Lung (tissue), 12 donors: Measurements from ENCODE around the gene GRK4. TPM values are rescaled to one million over a fixed set of nuclear protein-coding genes. Genes with fewer than 3 reads are reported as not detected.

ENCODE experiments used
- ATAC-seq: fragments of 200-7000 bp; cut with Tn5 transposase; one replicate; pipeline ENCODE4 v1.9.1; 2020; ENCODE audit warnings: moderate number of reproducible peaks; ENCODE audit not compliant: insufficient read depth, low FRiP score
- DNase-seq, 3 donors: peaks; one replicate each; pipeline ENCODE4 v3.0.0-alpha.2; 2013 to 2017
- H3K27ac ChIP-seq, 2 donors: one replicate each; pipeline ENCODE4 v1.5.1; 2013; ENCODE audit warnings: mild to moderate bottlenecking in 2 of 2, moderate library complexity in 2 of 2, control low read depth in 1 of 2, inconsistent platforms in 1 of 2, low read depth in 1 of 2, low read length in 1 of 2
- H3K27me3 ChIP-seq, 3 donors: one replicate each; pipeline ENCODE4 v1.5.1; 2013; ENCODE audit warnings: low read length in 2 of 3; ENCODE audit not compliant: control insufficient read depth in 3 of 3, insufficient read depth in 3 of 3
- H3K36me3 ChIP-seq, 4 donors: one replicate each; pipeline ENCODE4 v1.5.1; 2013; ENCODE audit warnings: low read length in 4 of 4, mild to moderate bottlenecking in 1 of 4, moderate library complexity in 1 of 4; ENCODE audit not compliant: control insufficient read depth in 4 of 4, insufficient read depth in 4 of 4
- H3K4me1 ChIP-seq, 5 donors: one replicate each; pipeline ENCODE4 v1.5.1; 2013; ENCODE audit warnings: low read length in 5 of 5, mild to moderate bottlenecking in 2 of 5, moderate library complexity in 1 of 5; ENCODE audit not compliant: control insufficient read depth in 5 of 5, insufficient read depth in 5 of 5
- H3K4me3 ChIP-seq: one replicate; pipeline ENCODE4 v1.5.1; 2013; ENCODE audit warnings: mild to moderate bottlenecking, control low read depth, moderate library complexity
- H3K9ac ChIP-seq, 2 donors: one replicate each; pipeline ENCODE4 v1.5.1; 2013; ENCODE audit warnings: low read length in 2 of 2, control low read depth in 1 of 2; ENCODE audit not compliant: insufficient read depth in 1 of 2
- H3K9me3 ChIP-seq, 4 donors: one replicate each; pipeline ENCODE4 v1.5.1; 2013; ENCODE audit warnings: low read length in 3 of 4, mild to moderate bottlenecking in 1 of 4, moderate library complexity in 1 of 4; ENCODE audit not compliant: control insufficient read depth in 4 of 4, insufficient read depth in 3 of 4
- CTCF ChIP-seq: IDR thresholded peaks from 2 replicates; pipeline ENCODE4 v1.5.1; 2012; ENCODE audit warnings: mild to moderate bottlenecking; ENCODE audit errors: control extremely low read depth, extremely low read depth
- WGBS, 2 donors: extraction: QIAGEN DNeasy Blood & Tissue Kit; methylation state at CpG; one replicate each; pipeline ENCODE4 v1.1.7; 2013; 5-methylcytosine and 5-hydroxymethylcytosine counted together
- polyA plus RNA-seq, 2 donors: library from polyadenylated mRNA; stranded (reverse); fragments of 200-250 nt; gene quantifications; one replicate each; pipeline ENCODE4 v1.2.1, GENCODE V29; 2013
- total RNA-seq, 2 donors: library from RNA; depleted of rRNA in 1 of 2; stranded (reverse); fragments of >200 nt in 1 of 2; gene quantifications; one replicate each; pipeline ENCODE4 v1.2.1, GENCODE V29; 2014 to 2021
- donor health status: control.
- donor health status: control.
- donor health status: Bipolar disorder and iron deficiency.
- donor health status: healthy.
- donor health status: DM: yes; HTN: yes; CAD: no.

GRK4 gene
- total and polyA plus RNA-seq, 4 donors = 1.8 to 6.7 (median 3.2) TPM

- Histone ChIP-seq H3K36me3 (no peaks in the 10 kb centered on the region), H3K9ac (no peak overlapping the region), H3K4me1 (no peaks in the 10 kb centered on the region), H3K4me3 (no peak overlapping the region), H3K9me3 (no peaks in the 10 kb centered on the region), H3K27ac (no peak overlapping the region), H3K27me3 (no peaks in the 10 kb centered on the region)
- DNase-seq = peak in 1 of 3 donors; percentile 14
- no peak for ATAC-seq
- 84 to 90% methylated on average over 3 of the region's 3 CpGs for WGBS, 2 donors
- no peak for TF ChIP-seq CTCF
These were observed 102.2 kb downstream of the GRK4 start for GRCh38 chr4:3065551-3065950.

GRCh38 chr4:3066836-3067400, 103.5 kb downstream of the GRK4 start:
- H3K9ac ChIP-seq = no peak overlapping the region
- WGBS, 2 donors = 87 to 93% methylated on average over 6 of the region's 6 CpGs
- H3K9me3 ChIP-seq = no peaks in the 10 kb centered on the region
- no peaks in the 10 kb centered on the region for H3K4me1 ChIP-seq
- ATAC-seq = no peak
- no peaks in the 10 kb centered on the region for H3K27me3 ChIP-seq
- TF ChIP-seq CTCF = no peak
- DNase-seq = no peak
- no peak overlapping the region for H3K4me3 ChIP-seq
- H3K36me3 ChIP-seq = no peaks in the 10 kb centered on the region
- no peak overlapping the region for H3K27ac ChIP-seq

- DNase-seq = no peak
- Histone ChIP-seq H3K27me3 (no peaks in the 10 kb centered on the region), H3K27ac (no peak overlapping the region), H3K4me3 (no peak overlapping the region), H3K9me3 (no peaks in the 10 kb centered on the region), H3K36me3 (no peaks in the 10 kb centered on the region), H3K9ac (no peak overlapping the region), H3K4me1 (no peaks in the 10 kb centered on the region)
- no peak for ATAC-seq
- no peak for TF ChIP-seq CTCF
- 86 to 92% methylated on average over 6 of the region's 6 CpGs for WGBS, 2 donors
These were observed 104.2 kb downstream of the GRK4 start for GRCh38 chr4:3067473-3068001.

- ATAC-seq = no peak
These were observed 106.4 kb downstream of the GRK4 start for GRCh38 chr4:3069661-3070199.

More at GRCh38 chr4:3069661-3070199, 106.4 kb downstream of the GRK4 start:
- Histone ChIP-seq H3K4me3 (no peak overlapping the region), H3K27ac (no peak overlapping the region), H3K27me3 (no peaks in the 10 kb centered on the region), H3K36me3 (no peaks in the 10 kb centered on the region), H3K9me3 (no peaks in the 10 kb centered on the region), H3K9ac (no peak overlapping the region), H3K4me1 (peaks cover 0 to 4% (median 0%) of the 10 kb centered on the region in 5 donors)
- DNase-seq = no peak
- TF ChIP-seq CTCF = no peak
- WGBS, 2 donors = 86 to 90% methylated on average over 15 to 16 of the region's 16 CpGs
